ENCODE measurements around the gene ZNF778. TPM values are rescaled to one million over a fixed set of nuclear protein-coding genes. Genes with fewer than 3 reads are reported as not detected.
A peak's percentile ranks its signal among the peaks of the same experiment; 100 is the strongest.

The ZNF778 gene
- polyA plus RNA-seq, 2 of the 4 experiments (the other 2 are of a cell fraction), result 7.0 to 9.5 TPM

GRCh38 chr16:89217138-89217387 lies 440 bp upstream of the ZNF778 start:
- POLR2A ChIA-PET, result interaction anchor here (0.9 to 1.2 kb wide), 5 partner anchors 23 to 480 kb away, joined by 3 to 6 read pairs (median 4); no protein-coding TSS in a partner anchor
- FAIRE-seq, result no peak
- WGBS (ENCODE audit: missing lambda C conversion rate), result 4% methylated on average over 11 of the region's 11 CpGs

GRCh38 chr16:89219365-89219764 lies 1.9 kb downstream of the ZNF778 start:
- ATAC-seq, result no peak
- POLR2A ChIA-PET, result no interaction called here
- H3K4me1 ChIP-seq, result peaks cover 9% of the 10 kb centered on the region
- no peak for FAIRE-seq
- H3K27ac ChIP-seq, result no peak overlapping the region
- H3K4me2 ChIP-seq, result no peak overlapping the region
- CTCF ChIA-PET, result interaction anchor here (0.9 to 1.2 kb wide), 3 partner anchors 15 to 475 kb away, joined by 3 read pairs; no protein-coding TSS in a partner anchor
- no peak overlapping the region for H3K4me3 ChIP-seq
- 80% methylated on average over 5 of the region's 5 CpGs for WGBS (ENCODE audit: missing lambda C conversion rate)
- TF ChIP-seq HOXA7 (CRISPR knock-in tag; IDR thresholded peaks at IDR 0.05), result no peak
- TF ChIP-seq EHF (CRISPR knock-in tag; IDR thresholded peaks at IDR 0.05), result no peak
- no peak for TF ChIP-seq MAFK (IDR thresholded peaks at IDR 0.05; ENCODE audit: partially characterized antibody)
- no peak for TF ChIP-seq ZFP36 (IDR thresholded peaks at IDR 0.05; ENCODE audit: borderline replicate concordance, partially characterized antibody)
- no peak for TF ChIP-seq REST (IDR thresholded peaks at IDR 0.05)
- TF ChIP-seq USF2 (IDR thresholded peaks at IDR 0.05), result no peak
- no peak for TF ChIP-seq POLR2A (IDR thresholded peaks at IDR 0.05; ENCODE audit: low read length)
- no peak for TF ChIP-seq HDAC2 (IDR thresholded peaks at IDR 0.05)
- TF ChIP-seq HOXB13 (CRISPR knock-in tag; IDR thresholded peaks at IDR 0.05; ENCODE audit: low read depth), result no peak
- no peak for TF ChIP-seq TP53 (CRISPR knock-in tag; IDR thresholded peaks at IDR 0.05)
- TF ChIP-seq CTCF (IDR thresholded peaks at IDR 0.05), result no peak
- TF ChIP-seq ZC3H11A (IDR thresholded peaks at IDR 0.05), result no peak
- no peak for TF ChIP-seq CHD2 (IDR thresholded peaks at IDR 0.05; ENCODE audit: low read length, partially characterized antibody)
- TF ChIP-seq CHD4 (IDR thresholded peaks at IDR 0.05; ENCODE audit: borderline replicate concordance), result no peak
- TF ChIP-seq SREBF2 (IDR thresholded peaks at IDR 0.05), result no peak
- TF ChIP-seq JUNB (IDR thresholded peaks at IDR 0.05), result no peak
- peaks cover 5% of the 10 kb centered on the region; the same call in 1 of the 3 replicates for H3K9me3 ChIP-seq
- DNase-seq (ENCODE audit: low read depth in 1 of 2, low spot score in 1 of 2), result no peak

More at GRCh38 chr16:89217138-89217387, 440 bp upstream of the ZNF778 start:
- DNase-seq (ENCODE audit: low read depth in 1 of 2, low spot score in 1 of 2), result no peak
- Histone ChIP-seq H3K27ac (peak overlapping the region; percentile 87 to 95), H3K4me1 (peaks cover 9% of the 10 kb centered on the region), H3K4me3 (peak overlapping the region; percentile 78), H3K4me2 (peak overlapping the region; percentile 100), H3K9me3 (no peaks in the 10 kb centered on the region)
- CTCF ChIA-PET, result interaction anchor here (0.9 to 1.6 kb wide), 5 partner anchors 9 to 405 kb away, joined by 3 to 7 read pairs (median 3); no protein-coding TSS in a partner anchor
- no peak for TF ChIP-seq E2F6 (IDR thresholded peaks at IDR 0.05; ENCODE audit: borderline replicate concordance, low read depth)
- ATAC-seq, result no peak

GRCh38 chr16:89221604-89222003 lies 4.1 kb downstream of the ZNF778 start:
- H3K27ac ChIP-seq, result no peak overlapping the region
- WGBS (ENCODE audit: missing lambda C conversion rate), result 95% methylated on average over 3 of the region's 3 CpGs
- no peak overlapping the region for H3K4me3 ChIP-seq
- FAIRE-seq, result no peak
- DNase-seq (ENCODE audit: low read depth in 1 of 2, low spot score in 1 of 2), result no peak
- peaks cover 28% of the 10 kb centered on the region for H3K9me3 ChIP-seq
- CTCF ChIA-PET, result no interaction called here
- POLR2A ChIA-PET, result no interaction called here
- peaks cover 4% of the 10 kb centered on the region; the same call in 2 of the 3 replicates for H3K4me1 ChIP-seq
- no peak for ATAC-seq
- no peak overlapping the region for H3K4me2 ChIP-seq
- no peak for TF ChIP-seq HDAC2 (IDR thresholded peaks at IDR 0.05)
- no peak for TF ChIP-seq RCOR1 (IDR thresholded peaks at IDR 0.05; ENCODE audit: low read depth, low read length)
- no peak for TF ChIP-seq POLR2A (IDR thresholded peaks at IDR 0.05; ENCODE audit: low read length)
- TF ChIP-seq NPAS2 (CRISPR knock-in tag; IDR thresholded peaks at IDR 0.05; ENCODE audit: borderline replicate concordance), result no peak
- TF ChIP-seq POLR2AphosphoS2 (conservative IDR thresholded peaks at IDR 0.05; ENCODE audit: low read length), result no peak
- TF ChIP-seq PBX3 (IDR thresholded peaks at IDR 0.05), result no peak
- no peak for TF ChIP-seq E2F6 (IDR thresholded peaks at IDR 0.05; ENCODE audit: borderline replicate concordance, low read depth)
- no peak for TF ChIP-seq USF2 (IDR thresholded peaks at IDR 0.05)
- TF ChIP-seq GATA3 (IDR thresholded peaks at IDR 0.05; ENCODE audit: borderline replicate concordance), result no peak
